NCI-H774 (cell line): ENCODE results near the gene ANXA10.
"Not testable (repeated sequence)": the region's sequence is repeated elsewhere in the genome, so short reads cannot be mapped to it uniquely, and the experiment has no call there.

ENCODE experiments used
- DNase-seq: peaks from one replicate; lab custom pipeline; 2025; lab: John Stamatoyannopoulos, UW

ANXA10 gene

DNA sequence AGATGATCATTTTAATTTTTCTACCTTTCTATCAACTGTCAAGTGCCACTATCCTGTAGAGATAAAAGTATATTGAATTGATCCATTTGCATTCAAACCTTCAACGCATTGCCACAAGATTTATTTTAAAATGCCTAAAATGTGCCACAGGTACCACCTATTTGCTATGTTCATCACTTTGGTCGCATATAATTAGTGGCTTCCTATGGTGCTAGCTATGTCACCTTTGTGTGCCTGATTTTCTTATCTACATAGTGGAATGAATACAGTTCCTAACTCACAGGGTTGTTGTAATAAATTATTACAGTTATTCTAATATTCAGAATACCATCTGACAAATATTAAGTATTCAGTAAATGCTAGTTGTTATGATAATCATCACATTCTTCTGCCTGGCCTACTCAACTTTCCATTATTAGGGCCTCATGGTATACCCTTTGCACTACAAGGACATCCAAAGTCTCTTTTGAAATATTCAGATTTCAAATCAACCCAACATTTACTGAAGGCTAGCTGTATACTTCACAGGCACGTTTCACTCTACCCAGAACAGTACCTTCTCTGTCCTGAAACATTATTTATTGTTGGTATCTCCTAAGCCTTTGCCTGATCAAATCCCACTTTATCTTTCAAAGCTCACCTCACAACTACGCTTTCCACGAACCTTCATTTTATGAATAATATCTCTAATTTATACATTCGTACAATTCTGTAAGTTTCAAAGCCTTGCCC lies 62.4 kb downstream of the ANXA10 start:
- DNase-seq, result no peak

DNA sequence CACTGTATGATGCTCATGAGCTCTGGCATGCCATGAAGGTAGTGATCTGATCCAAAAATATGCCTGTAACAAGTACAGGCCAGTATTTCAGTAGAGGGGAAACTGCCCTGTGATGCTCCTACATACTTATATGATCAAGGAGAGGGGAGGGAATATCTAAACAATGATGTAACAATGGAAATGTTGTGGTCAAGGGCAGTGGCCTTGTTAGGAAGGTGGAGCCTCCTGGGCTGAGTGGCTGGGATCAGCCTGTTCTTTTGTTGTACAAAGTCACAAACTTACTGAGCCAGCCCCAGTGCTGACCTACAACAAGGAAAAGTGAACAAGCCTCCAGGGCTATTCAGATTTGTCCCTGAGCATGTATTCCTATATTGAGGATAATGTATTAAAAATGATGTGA lies 70.3 kb downstream of the ANXA10 start:
- DNase-seq, result no peak

DNA sequence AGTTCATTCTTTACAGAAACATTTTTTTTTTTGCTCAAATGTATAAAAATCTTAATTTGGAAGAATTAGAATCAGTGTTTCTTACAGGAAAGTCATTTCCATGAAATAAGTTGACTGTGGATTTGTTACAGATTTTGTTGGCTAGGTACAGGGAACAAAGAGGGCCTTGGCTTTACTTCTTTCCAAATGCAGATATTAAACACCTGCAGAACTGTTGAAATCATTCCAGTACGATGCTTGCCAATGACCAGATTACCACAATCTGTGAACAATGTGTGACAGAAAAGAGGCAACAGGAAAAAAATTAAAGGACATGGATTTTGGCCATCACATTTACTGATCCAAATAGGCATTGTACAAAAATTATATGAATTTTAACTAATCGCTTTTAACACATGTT lies 70.8 kb downstream of the ANXA10 start:
- no peak for DNase-seq

DNA sequence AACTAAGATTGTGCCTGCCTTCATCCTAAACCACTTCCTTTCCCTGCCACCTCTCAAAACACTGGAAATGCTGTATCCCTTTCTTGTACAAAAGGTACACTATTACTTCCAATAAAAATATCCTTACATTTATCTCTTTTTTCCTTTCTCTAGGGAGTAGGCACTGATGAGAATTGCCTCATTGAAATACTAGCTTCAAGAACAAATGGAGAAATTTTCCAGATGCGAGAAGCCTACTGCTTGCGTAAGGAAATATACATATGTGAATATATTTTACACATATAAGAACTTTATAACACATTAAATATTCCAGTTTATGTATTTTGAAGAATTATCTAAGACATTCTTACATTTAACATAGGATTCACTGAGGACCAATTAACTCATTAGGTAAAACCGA lies 71.7 kb downstream of the ANXA10 start:
- DNase-seq, result no peak

DNA sequence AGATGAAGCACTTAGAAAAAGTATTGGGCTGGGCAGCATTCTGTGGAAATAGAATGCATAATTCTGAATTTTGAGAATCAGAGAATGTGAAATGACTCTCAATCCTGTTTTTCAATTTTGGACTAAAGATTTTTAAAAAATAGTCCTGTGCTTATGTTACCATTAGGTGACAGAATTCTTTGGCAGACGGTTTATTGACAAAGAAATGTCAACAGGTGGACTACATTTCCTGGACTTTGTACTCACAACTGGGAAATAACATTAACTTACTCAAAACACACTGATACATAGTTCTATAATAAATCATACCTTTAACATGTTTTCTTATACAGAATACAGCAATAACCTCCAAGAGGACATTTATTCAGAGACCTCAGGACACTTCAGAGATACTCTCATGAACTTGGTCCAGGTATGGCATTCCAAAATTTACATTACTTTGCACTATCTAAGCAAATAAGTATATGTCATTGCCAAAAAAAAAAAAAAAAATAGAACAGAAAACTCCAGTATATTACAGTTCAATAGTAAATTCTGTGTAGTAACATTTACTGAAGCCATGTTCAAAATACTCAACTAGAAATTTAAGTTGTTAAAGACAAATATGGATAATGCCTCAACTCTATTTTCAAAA lies 72.7 kb downstream of the ANXA10 start:
- DNase-seq, result no peak

DNA sequence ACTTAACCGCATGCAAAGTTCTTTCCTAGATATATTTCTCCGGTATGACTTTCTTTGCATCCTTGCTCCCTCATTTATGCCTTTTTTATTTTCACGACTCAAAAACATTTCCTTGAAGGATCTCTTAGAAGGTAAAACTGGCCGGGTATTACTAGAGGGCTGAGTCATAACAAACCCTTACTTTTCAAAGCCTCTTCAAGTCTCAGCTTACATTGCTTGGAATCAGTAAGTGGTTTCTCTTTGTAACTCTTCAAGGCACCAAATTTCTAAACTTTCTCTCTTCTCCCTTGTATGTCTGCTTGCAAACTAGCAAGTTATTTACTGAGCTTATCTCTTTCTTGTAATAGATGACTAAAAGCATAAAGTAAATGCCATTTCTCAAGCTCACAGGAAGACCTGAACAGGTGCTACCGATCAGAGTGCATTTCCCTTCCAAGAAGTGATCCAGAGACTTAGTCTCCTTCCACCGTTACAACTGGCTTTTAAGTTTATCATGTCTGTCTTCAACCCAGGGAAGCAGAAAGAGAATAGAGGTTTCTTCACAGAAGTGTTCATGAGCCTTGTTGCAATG lies 75.5 kb downstream of the ANXA10 start:
- no peak for DNase-seq

DNA sequence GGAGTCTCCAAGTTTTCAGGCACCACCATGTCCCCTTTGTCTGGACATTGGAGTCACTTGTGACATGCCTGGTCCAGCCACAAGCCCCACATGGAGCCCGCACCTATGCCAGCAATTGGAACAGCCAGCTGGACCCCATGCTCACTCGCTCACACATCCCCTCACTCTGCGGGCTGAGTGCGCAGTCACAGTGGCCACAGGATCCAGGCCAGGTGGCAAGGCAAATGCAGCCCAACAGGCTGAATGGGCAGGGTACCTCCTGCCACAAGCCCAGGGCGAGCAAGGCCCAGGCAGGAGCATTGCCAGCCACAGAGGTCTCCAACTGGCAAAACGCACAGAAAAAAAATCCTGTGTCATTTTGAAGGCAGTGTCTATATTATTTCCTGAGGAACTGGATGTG lies 82.0 kb downstream of the ANXA10 start:
- DNase-seq, result no peak

DNA sequence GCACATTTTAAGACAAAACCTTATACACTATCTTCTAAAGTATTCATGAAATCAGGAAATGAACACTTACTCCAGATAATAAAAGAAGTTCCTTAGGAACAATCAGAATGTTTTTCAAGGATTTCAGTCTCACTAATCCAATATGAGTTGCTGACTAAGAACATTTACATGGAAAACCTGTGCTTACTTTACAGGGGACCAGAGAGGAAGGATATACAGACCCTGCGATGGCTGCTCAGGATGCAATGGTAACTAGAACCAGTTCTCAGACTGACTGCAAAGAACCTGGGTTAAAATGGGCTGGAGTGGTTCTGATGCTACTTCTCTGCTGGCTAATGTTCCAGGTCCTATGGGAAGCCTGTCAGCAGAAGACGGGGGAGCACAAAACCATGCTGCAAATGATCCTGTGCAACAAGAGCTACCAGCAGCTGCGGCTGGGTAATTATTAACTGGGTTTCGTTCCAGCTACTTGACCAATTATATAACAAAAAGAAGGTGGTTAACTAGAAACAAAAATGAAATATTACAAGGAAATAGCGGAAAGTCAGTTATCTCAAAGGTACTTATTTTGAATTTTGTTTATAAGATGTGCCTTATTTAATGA lies 85.3 kb downstream of the ANXA10 start:
- no peak for DNase-seq

DNA sequence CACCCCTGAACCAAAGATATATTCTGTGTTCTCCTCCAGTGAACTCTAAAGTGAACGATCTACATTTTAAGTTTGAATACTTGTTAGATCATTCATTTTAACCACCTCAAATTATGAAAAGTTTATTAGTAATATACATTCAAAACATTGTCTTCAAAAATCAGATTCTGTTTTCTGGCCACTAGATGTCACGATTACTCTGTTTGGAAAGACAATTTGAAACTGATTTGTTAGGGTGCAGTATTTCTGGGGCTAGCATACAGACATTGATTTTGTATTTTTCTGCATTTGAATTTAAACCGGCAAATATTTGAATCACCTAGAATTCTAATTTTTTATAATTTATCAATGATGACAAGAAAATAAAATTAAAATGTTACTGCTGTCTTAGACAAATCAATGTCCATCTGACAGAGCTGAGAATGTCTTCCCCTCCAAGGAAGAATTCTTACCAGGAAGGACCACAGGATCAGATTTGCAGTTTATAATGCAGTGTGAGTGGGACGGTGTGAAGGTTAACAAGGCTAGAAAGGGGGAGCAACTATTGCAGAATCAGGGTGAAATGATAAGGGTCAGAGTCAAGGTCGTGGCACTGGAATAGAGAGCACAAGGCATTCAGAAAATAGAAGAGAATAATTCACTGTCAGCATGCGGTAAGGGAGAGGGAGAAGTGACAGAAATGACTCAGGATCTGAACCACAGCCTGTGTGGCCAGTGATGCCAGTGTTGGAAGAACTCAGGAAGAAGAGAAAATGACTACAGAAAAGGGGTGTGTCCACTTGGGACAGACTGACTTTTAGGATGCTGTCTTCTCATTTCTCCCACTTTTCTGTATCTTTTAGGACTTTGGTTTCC lies 91.6 kb downstream of the ANXA10 start:
- DNase-seq, result no peak

DNA sequence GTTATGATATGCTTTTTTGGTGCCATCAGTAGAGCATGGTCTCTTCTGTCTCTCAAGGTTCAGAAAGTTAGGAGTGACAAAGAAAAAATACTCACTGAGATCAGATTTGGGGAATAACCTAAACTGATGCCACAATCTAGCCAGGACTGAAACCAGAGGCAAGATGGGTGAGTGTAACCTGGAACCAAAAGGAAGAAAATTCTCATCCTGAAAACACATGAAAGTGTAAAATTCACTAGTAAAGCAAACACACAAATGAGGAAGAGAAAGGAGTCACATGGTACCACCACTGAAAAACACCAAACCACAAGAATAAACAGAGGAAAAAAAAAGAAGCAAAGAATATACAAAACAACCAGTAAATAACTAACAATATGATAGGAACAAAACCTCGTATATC lies 96.4 kb downstream of the ANXA10 start:
- DNase-seq, result no peak

DNA sequence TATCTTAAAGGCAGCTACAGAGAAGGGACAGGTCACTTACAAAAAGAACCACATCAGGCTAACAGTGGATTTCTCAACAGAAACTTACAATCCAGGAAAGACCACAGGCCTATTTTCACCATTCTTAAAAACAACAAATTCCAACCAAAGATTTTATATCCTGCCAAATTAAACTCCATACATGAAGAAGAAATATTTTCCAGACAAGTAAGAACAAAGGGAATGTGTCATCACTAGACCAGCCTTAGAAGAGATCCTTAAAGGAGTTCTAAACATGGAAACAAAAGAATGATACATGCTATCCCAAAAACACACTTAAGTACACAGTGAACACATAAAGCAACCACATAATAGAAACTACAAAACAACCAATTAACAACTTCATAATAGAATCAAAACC lies 105.6 kb downstream of the ANXA10 start:
- no peak for DNase-seq

DNA sequence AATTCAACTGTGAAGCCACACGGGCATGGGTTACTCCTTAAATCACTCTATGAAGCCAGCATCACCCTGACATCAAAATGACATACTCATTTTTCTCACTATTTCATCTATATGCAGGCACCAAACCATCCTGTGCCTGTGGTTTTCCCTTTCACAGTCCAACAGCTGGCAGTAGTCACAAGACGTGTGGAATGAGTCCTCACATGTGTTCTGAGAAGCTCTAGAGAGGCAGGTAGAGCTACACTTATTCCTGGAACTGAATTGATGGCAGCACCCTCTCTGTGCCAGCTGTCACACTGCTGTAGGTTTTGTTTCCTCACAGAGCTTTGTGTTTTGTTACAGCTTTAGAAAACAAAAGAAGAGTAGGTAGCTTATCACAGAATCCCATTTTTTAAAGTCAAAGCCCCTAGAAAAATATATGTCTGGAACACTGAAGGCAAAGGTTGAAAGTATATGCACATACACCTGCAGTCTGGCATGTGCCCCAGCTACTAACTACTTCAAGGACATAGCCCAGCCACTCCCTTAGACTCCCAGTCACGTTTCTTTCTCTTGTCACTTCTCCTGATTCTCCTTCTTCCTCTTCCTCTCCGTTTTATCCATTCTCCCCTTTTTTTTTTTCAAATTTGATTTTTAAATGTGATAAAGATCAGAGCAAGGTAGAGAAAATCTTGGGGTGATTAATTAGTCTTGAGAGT lies 107.1 kb downstream of the ANXA10 start:
- no peak for DNase-seq

DNA sequence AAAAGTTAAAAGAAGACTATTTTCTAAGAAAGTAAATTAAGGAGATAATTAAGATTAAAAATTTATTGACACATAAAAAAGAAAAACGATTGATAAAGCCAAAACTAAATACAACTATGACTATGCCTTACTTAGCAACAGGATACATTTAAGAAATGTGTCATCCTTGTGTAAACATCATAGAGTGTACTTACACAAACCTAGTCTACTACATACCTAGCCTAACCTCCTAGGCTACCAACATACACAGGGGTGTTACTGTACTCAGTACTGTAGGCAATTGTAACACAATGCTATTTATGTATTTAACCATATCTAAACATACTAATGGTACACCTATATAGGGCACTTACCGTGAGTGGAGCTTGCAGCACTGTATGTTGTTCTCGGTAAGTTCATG lies 108.3 kb downstream of the ANXA10 start:
- no peak for DNase-seq

DNA sequence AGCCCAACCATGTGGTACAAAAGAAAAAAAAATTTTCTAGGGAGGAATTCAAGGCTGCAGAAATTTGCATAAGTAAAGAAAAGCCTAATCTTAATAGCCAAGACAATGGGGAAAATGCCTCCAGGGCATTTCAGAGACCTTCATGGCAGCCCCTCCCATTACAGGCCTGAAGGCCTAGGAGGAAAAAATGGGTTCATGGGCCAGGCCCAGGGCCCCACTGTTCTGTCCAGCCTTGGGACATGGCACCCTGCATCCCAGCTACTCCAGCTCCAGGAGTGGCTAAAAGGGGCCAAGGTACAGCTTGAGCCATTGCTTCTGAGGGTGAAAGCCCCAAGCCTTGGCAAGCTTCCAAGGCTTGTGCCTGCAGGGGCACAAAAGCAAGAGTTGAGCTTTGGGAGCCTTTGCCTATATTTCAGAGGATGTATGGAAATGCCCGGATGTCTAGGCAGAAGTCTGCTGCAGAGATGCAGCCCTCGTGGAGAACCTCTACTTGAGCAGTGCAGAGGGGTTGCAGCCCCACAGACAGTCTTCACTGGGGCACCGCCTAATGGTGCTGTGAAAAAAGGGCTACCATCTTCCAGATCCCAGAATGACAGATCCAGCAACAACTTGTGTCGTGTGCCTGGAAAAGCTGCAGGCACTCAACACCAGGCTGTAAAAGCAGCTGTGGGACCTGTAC lies 111.0 kb downstream of the ANXA10 start:
- DNase-seq, result no peak

DNA sequence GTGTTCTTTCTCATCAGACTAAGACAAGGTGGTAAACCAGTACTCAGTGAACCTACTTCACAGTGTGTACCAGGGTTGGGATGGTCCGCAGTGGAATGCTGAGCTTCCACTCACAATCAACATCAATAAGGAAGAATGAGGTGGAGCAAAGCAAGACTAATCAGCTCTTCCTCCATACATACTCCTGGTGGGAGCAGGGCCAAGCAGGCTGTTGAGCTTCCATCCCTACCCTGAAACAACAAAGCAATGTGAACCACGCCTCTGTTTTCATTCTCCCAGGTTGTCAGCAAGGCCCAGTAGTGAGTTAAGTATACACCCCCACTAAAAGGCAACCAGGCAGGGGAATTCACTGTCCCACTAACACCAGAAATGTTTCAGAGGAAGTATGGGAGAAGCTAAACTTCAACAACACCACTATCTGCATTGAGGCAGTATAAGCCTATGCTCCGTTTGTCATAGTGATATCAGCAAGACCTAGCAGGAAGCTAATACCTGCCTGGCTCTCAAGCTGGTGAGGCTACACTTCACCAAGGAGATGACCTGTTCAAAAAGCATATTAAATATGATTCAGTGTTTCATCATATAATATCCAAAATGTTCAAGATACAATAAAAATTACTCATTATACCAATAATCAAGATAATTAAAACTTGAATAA lies 116.7 kb downstream of the ANXA10 start:
- DNase-seq, result no peak

DNA sequence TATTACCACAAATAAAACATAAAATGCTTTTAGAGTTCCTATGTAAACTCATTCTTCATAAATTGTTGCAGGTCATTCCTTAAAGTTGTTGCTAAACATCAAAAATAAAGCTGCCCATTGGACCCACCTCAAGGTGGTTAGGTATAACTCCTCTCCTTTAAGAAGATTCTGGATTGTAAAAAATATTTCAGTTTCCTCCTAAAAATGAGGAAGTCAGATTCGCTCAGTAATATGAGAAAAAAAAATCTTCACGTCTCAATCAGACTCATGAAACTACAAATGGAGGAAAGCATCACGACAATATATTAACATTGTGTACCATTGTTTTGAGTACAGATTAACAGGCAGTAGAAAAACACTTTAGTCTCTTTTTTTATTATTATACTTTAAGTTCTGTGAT lies 120.3 kb downstream of the ANXA10 start:
- DNase-seq, result no peak

DNA sequence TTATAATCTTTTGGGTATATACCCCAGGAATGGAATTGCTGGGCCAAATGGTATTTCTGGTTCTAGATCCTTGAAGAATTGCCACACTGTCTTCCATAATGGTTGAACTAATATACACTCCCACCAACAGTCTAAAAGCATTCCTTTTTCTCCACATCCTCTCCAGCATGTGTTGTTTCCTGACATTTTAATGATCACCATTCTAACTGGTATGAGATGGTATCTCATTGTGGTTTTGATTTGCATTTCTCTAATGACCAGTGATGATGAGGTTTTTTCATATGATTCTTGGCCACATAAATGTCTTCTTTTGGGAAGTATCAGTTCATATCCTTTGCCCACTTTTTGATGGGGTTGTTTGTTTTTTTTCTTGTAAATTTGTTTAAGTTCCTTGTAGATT lies 121.2 kb downstream of the ANXA10 start:
- not testable (repeated sequence) for DNase-seq

DNA sequence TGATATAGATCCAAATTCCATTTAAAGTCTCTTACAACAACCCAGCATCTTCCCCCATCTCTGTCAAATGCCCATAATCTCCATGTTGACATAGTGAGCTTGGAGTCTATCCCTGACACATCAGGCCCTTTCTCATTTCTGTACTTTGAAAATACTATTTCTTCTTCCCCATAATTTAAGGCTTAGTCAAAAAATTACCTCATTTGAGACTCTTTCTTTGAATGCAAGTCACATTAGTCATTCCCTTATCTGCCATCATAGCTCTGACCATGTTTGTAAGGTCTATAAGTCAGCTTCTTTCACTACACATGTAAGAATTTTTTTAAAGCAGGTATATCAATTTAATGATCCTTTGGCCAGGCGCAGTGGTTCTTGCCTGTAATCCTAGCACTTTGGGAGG lies 126.3 kb downstream of the ANXA10 start:
- DNase-seq, result no peak

DNA sequence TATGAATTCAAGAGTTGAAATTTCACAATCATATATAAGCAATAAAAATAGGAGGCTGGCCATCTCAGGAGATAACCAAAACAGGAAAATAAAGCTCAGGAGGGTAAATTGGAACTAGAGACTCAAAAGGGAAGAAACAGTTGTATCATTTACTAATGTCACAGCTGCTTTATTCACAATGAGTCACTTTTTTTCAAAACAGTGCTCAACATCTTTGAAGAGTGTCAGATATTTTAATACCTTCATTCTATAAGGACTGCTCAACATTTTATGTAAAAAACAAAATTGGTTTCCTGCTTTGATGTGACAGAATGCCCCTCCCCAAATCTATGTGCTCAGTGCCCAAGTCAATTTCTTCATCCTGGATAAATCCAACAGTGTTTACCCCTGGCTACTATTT lies 128.6 kb downstream of the ANXA10 start:
- DNase-seq, result no peak

DNA sequence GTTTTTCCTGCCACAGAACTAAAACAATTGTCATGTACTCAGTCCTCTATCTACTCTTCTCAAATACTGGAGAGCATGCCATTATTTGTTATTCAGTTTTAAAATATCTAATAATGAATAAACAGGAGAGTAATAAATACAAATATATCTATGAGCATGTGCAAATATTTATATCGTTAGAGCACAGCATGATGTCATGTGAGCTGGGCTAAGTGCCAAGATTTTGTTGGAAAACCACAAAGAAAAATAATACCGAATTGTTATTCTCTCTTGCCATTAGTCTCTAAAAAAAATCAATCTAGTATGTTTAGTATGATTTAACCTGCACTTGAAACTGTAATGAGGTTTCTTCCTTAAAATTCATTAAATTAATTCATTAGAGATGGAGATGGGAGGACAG lies 129.0 kb downstream of the ANXA10 start:
- no peak for DNase-seq
